Hypothalamus (tissue), 51 donors: Measurements from ENCODE around the gene PPM1A.
"Not testable (repeated sequence)": the region's sequence is repeated elsewhere in the genome, so short reads cannot be mapped to it uniquely, and the experiment has no call there.

Source experiments
- DNase-seq, 51 donors: peaks; one replicate each; lab custom pipeline; 2025; lab: John Stamatoyannopoulos, UW

The PPM1A gene

GRCh38 chr14:60315196-60315990 is 66.4 kb downstream of the PPM1A start:
- DNase-seq: no peak

- DNase-seq: no peak
Observed at GRCh38 chr14:60317609-60318008, 68.6 kb downstream of the PPM1A start.

- DNase-seq: not testable (repeated sequence)
Observed at GRCh38 chr14:60320860-60321259, 71.8 kb downstream of the PPM1A start.

- DNase-seq: no peak
Observed at GRCh38 chr14:60323199-60323896, 74.3 kb downstream of the PPM1A start.

- DNase-seq: no peak
Observed at GRCh38 chr14:60324837-60325236, 75.8 kb downstream of the PPM1A start.

GRCh38 chr14:60326274-60326673 is 77.3 kb downstream of the PPM1A start:
- peak in 2 of 51 donors; percentile 4 to 23 for DNase-seq

GRCh38 chr14:60327447-60328331 is 78.7 kb downstream of the PPM1A start:
- DNase-seq: peak in 16 of 51 donors; percentile 4 to 56 (median 24)

- no peak for DNase-seq
Observed at GRCh38 chr14:60328583-60328982, 79.6 kb downstream of the PPM1A start.

- no peak for DNase-seq
Observed at GRCh38 chr14:60329274-60329673, 80.3 kb downstream of the PPM1A start.

- peak in 43 of 51 donors; percentile 2 to 82 (median 39) for DNase-seq
Observed at GRCh38 chr14:60331201-60332045, 82.4 kb downstream of the PPM1A start.

- no peak for DNase-seq
Observed at GRCh38 chr14:60332046-60332399, 83.0 kb downstream of the PPM1A start.

GRCh38 chr14:60332869-60333268 is 83.8 kb downstream of the PPM1A start:
- DNase-seq: no peak

GRCh38 chr14:60339571-60339970 is 90.5 kb downstream of the PPM1A start:
- DNase-seq: no peak

GRCh38 chr14:60343571-60344071 is 94.6 kb downstream of the PPM1A start:
- DNase-seq: no peak

- DNase-seq: no peak
Observed at GRCh38 chr14:60344751-60345150, 95.7 kb downstream of the PPM1A start.

- peak in 1 of 51 donors; percentile 2 for DNase-seq
Observed at GRCh38 chr14:60346706-60347105, 97.7 kb downstream of the PPM1A start.

- no peak for DNase-seq
Observed at GRCh38 chr14:60348211-60348610, 99.2 kb downstream of the PPM1A start.
